ENCODE data around the gene NCKAP5.

GRCh38 chr2:133265432-133265949, 302.8 kb downstream of the NCKAP5 start:
- TF ChIP-seq POLR2A (IDR thresholded peaks at IDR 0.05), result no peak
- TF ChIP-seq, protein P1, sequence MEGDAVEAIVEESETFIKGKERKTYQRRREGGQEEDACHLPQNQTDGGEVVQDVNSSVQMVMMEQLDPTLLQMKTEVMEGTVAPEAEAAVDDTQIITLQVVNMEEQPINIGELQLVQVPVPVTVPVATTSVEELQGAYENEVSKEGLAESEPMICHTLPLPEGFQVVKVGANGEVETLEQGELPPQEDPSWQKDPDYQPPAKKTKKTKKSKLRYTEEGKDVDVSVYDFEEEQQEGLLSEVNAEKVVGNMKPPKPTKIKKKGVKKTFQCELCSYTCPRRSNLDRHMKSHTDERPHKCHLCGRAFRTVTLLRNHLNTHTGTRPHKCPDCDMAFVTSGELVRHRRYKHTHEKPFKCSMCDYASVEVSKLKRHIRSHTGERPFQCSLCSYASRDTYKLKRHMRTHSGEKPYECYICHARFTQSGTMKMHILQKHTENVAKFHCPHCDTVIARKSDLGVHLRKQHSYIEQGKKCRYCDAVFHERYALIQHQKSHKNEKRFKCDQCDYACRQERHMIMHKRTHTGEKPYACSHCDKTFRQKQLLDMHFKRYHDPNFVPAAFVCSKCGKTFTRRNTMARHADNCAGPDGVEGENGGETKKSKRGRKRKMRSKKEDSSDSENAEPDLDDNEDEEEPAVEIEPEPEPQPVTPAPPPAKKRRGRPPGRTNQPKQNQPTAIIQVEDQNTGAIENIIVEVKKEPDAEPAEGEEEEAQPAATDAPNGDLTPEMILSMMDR (IDR thresholded peaks at IDR 0.05), result no peak
- no peak for TF ChIP-seq EP300 (IDR thresholded peaks at IDR 0.05)
